DOHH2 (cell line): ENCODE measurements around the gene EFNA3.

Experiments used
- H3F3A ChIP-seq: fragments of 200-600 bp; sonication (generic), shearing (Covaris generic); 2 replicates; pipeline ENCODE4 v1.6.0; 2016; ENCODE audit warnings: antibody characterized with exemption, mild to moderate bottlenecking; ENCODE audit not compliant: control insufficient read depth, insufficient read depth
- H3K27ac ChIP-seq: fragments of 200-600 bp; sonication (generic); 2 replicates; pipeline ENCODE4 v1.5.1; 2014; ENCODE audit warnings: low read depth, mild to moderate bottlenecking, low read length, moderate library complexity
- H3K27me3 ChIP-seq: fragments of 200-600 bp; sonication (generic); 2 replicates; pipeline ENCODE4 v1.6.1; 2014; ENCODE audit warnings: mild to moderate bottlenecking, low read length, mixed read lengths; ENCODE audit not compliant: control insufficient read depth
- H3K36me3 ChIP-seq: fragments of 200-600 bp; sonication (generic); 2 replicates; pipeline ENCODE4 v1.6.1; 2014; ENCODE audit warnings: mild to moderate bottlenecking, low read length, moderate library complexity, mixed read lengths; ENCODE audit not compliant: control insufficient read depth
- H3K4me1 ChIP-seq: fragments of 200-600 bp; sonication (generic); 2 replicates; pipeline ENCODE4 v1.6.1; 2014; ENCODE audit warnings: mild to moderate bottlenecking, low read length, mixed read lengths; ENCODE audit not compliant: control insufficient read depth
- H3K4me2 ChIP-seq: fragments of 200-600 bp; sonication (generic); 2 replicates; pipeline ENCODE4 v1.6.0; 2014; ENCODE audit warnings: mild to moderate bottlenecking, low read length, moderate library complexity
- H3K4me3 ChIP-seq: fragments of 200-600 bp; sonication (generic); 2 replicates; pipeline ENCODE4 v1.5.1; 2014; ENCODE audit warnings: mild to moderate bottlenecking, low read length, mixed read lengths
- H3K79me2 ChIP-seq: fragments of 200-600 bp; sonication (generic); 2 replicates; pipeline ENCODE4 v1.6.1; 2014; ENCODE audit warnings: mild to moderate bottlenecking, low read length, mixed read lengths; ENCODE audit not compliant: control insufficient read depth
- H3K9me2 ChIP-seq: fragments of 200-600 bp; sonication (generic); replicated peaks from 2 replicates; pipeline ENCODE4 v1.6.1; 2014; ENCODE audit warnings: mild to moderate bottlenecking, low read length, mixed read lengths; ENCODE audit not compliant: control insufficient read depth
- H3K9me3 ChIP-seq: fragments of 200-600 bp; sonication (generic); 2 replicates; pipeline ENCODE4 v1.6.1; 2014; ENCODE audit warnings: antibody characterized with exemption, low read length, mixed read lengths; ENCODE audit not compliant: control insufficient read depth, insufficient read depth
- H4K20me1 ChIP-seq: fragments of 200-600 bp; sonication (generic); 2 replicates; pipeline ENCODE4 v1.6.0; 2014; ENCODE audit warnings: low read depth, mild to moderate bottlenecking, antibody characterized with exemption, low read length, moderate library complexity; ENCODE audit not compliant: control insufficient read depth, insufficient read depth
- CTCF ChIP-seq: fragments of 200-600 bp; sonication (generic); IDR thresholded peaks from one replicate; pipeline ENCODE4 v1.5.1; 2014; ENCODE audit warnings: antibody characterized with exemption, mild to moderate bottlenecking, low read depth, low read length; ENCODE audit not compliant: poor library complexity, severe bottlenecking
- EZH2phosphoT487 ChIP-seq: fragments of 200-600 bp; sonication (generic); IDR thresholded peaks from 2 replicates; pipeline ENCODE4 v1.6.1; 2017; ENCODE audit warnings: borderline replicate concordance, mild to moderate bottlenecking, antibody characterized with exemption, low read length, moderate library complexity, mixed read lengths

Gene EFNA3

GRCh38 chr1:155130272-155131006, 51.8 kb downstream of the EFNA3 start:
- Histone ChIP-seq H3K36me3 (peaks cover 2% of the 10 kb centered on the region; the same call in 1 of the 2 replicates), H3F3A (no peaks in the 10 kb centered on the region), H4K20me1 (no peaks in the 10 kb centered on the region), H3K4me3 (no peak overlapping the region), H3K27ac (no peak overlapping the region), H3K9me3 (no peaks in the 10 kb centered on the region), H3K4me2 (no peak overlapping the region), H3K4me1 (peaks cover 35% of the 10 kb centered on the region), H3K79me2 (peaks cover 7% of the 10 kb centered on the region), H3K27me3 (peaks cover 43% of the 10 kb centered on the region), H3K9me2 (no peaks in the 10 kb centered on the region)
- TF ChIP-seq CTCF = no peak
- no peak for TF ChIP-seq EZH2phosphoT487

GRCh38 chr1:155131285-155131684, 52.6 kb downstream of the EFNA3 start:
- TF ChIP-seq CTCF (no peak), EZH2phosphoT487 (no peak)
- Histone ChIP-seq H3K4me3 (no peak overlapping the region), H3K4me1 (peaks cover 35% of the 10 kb centered on the region), H3F3A (no peaks in the 10 kb centered on the region), H3K36me3 (peaks cover 2% of the 10 kb centered on the region; the same call in 1 of the 2 replicates), H3K79me2 (peaks cover 12% of the 10 kb centered on the region), H3K9me2 (no peaks in the 10 kb centered on the region), H4K20me1 (no peaks in the 10 kb centered on the region), H3K27ac (no peak overlapping the region), H3K27me3 (peaks cover 35% of the 10 kb centered on the region), H3K4me2 (no peak overlapping the region), H3K9me3 (no peaks in the 10 kb centered on the region)

GRCh38 chr1:155131856-155132255, 53.2 kb downstream of the EFNA3 start:
- Histone ChIP-seq H3K9me3 (no peaks in the 10 kb centered on the region), H3F3A (peaks cover 2% of the 10 kb centered on the region; the same call in 1 of the 2 replicates), H3K4me1 (peaks cover 34% of the 10 kb centered on the region), H3K36me3 (peaks cover 4% of the 10 kb centered on the region), H3K9me2 (no peaks in the 10 kb centered on the region), H3K4me2 (no peak overlapping the region), H3K79me2 (peaks cover 14% of the 10 kb centered on the region), H3K4me3 (no peak overlapping the region), H3K27me3 (peaks cover 29% of the 10 kb centered on the region), H3K27ac (no peak overlapping the region), H4K20me1 (no peaks in the 10 kb centered on the region)
- TF ChIP-seq CTCF (no peak), EZH2phosphoT487 (no peak)
